Lung (tissue), 12 donors: ENCODE data around the gene TFCP2L1. TPM values are rescaled to one million over a fixed set of nuclear protein-coding genes. Genes with fewer than 3 reads are reported as not detected.

Experiments used
- ATAC-seq: fragments of 200-7000 bp; cut with Tn5 transposase; one replicate; pipeline ENCODE4 v1.9.1; 2020; ENCODE audit warnings: moderate number of reproducible peaks; ENCODE audit not compliant: insufficient read depth, low FRiP score
- DNase-seq, 3 donors: peaks; one replicate each; pipeline ENCODE4 v3.0.0-alpha.2; 2013 to 2017
- H3K27ac ChIP-seq, 2 donors: one replicate each; pipeline ENCODE4 v1.5.1; 2013; ENCODE audit warnings: mild to moderate bottlenecking in 2 of 2, moderate library complexity in 2 of 2, control low read depth in 1 of 2, inconsistent platforms in 1 of 2, low read depth in 1 of 2, low read length in 1 of 2
- H3K27me3 ChIP-seq, 3 donors: one replicate each; pipeline ENCODE4 v1.5.1; 2013; ENCODE audit warnings: low read length in 2 of 3; ENCODE audit not compliant: control insufficient read depth in 3 of 3, insufficient read depth in 3 of 3
- H3K36me3 ChIP-seq, 4 donors: one replicate each; pipeline ENCODE4 v1.5.1; 2013; ENCODE audit warnings: low read length in 4 of 4, mild to moderate bottlenecking in 1 of 4, moderate library complexity in 1 of 4; ENCODE audit not compliant: control insufficient read depth in 4 of 4, insufficient read depth in 4 of 4
- H3K4me1 ChIP-seq, 5 donors: one replicate each; pipeline ENCODE4 v1.5.1; 2013; ENCODE audit warnings: low read length in 5 of 5, mild to moderate bottlenecking in 2 of 5, moderate library complexity in 1 of 5; ENCODE audit not compliant: control insufficient read depth in 5 of 5, insufficient read depth in 5 of 5
- H3K4me3 ChIP-seq: one replicate; pipeline ENCODE4 v1.5.1; 2013; ENCODE audit warnings: mild to moderate bottlenecking, control low read depth, moderate library complexity
- H3K9ac ChIP-seq, 2 donors: one replicate each; pipeline ENCODE4 v1.5.1; 2013; ENCODE audit warnings: low read length in 2 of 2, control low read depth in 1 of 2; ENCODE audit not compliant: insufficient read depth in 1 of 2
- H3K9me3 ChIP-seq, 4 donors: one replicate each; pipeline ENCODE4 v1.5.1; 2013; ENCODE audit warnings: low read length in 3 of 4, mild to moderate bottlenecking in 1 of 4, moderate library complexity in 1 of 4; ENCODE audit not compliant: control insufficient read depth in 4 of 4, insufficient read depth in 3 of 4
- CTCF ChIP-seq: IDR thresholded peaks from 2 replicates; pipeline ENCODE4 v1.5.1; 2012; ENCODE audit warnings: mild to moderate bottlenecking; ENCODE audit errors: control extremely low read depth, extremely low read depth
- WGBS, 2 donors: extraction: QIAGEN DNeasy Blood & Tissue Kit; methylation state at CpG; one replicate each; pipeline ENCODE4 v1.1.7; 2013; 5-methylcytosine and 5-hydroxymethylcytosine counted together
- polyA plus RNA-seq, 2 donors: library from polyadenylated mRNA; stranded (reverse); fragments of 200-250 nt; gene quantifications; one replicate each; pipeline ENCODE4 v1.2.1, GENCODE V29; 2013
- total RNA-seq, 2 donors: library from RNA; depleted of rRNA in 1 of 2; stranded (reverse); fragments of >200 nt in 1 of 2; gene quantifications; one replicate each; pipeline ENCODE4 v1.2.1, GENCODE V29; 2014 to 2021
- donor health status: control.
- donor health status: control.
- donor health status: Bipolar disorder and iron deficiency.
- donor health status: healthy.
- donor health status: DM: yes; HTN: yes; CAD: no.

The TFCP2L1 gene
- total and polyA plus RNA-seq, 4 donors = 2.8 to 36.1 (median 6.7) TPM

- H3K27ac ChIP-seq = no peak overlapping the region
- WGBS, 2 donors = 92 to 98% methylated on average over 15 of the region's 15 CpGs
- no peaks in the 10 kb centered on the region for H3K4me1 ChIP-seq
These were observed 45.5 kb downstream of the TFCP2L1 start for GRCh38 chr2:121239471-121239870.

GRCh38 chr2:121238828-121239227, 46.2 kb downstream of the TFCP2L1 start:
- WGBS, 2 donors = 81 to 91% methylated on average over 4 of the region's 4 CpGs

More at GRCh38 chr2:121239471-121239870, 45.5 kb downstream of the TFCP2L1 start:
- H3K27me3 ChIP-seq = peaks cover 0 to 4% (median 0%) of the 10 kb centered on the region in 3 donors
- no peak for TF ChIP-seq CTCF
- ATAC-seq (no peak), DNase-seq (no peak)
- H3K36me3 ChIP-seq = peaks cover 0 to 6% (median 0%) of the 10 kb centered on the region in 4 donors
- H3K9me3 ChIP-seq = no peaks in the 10 kb centered on the region
- H3K4me3 ChIP-seq = no peak overlapping the region
- no peak overlapping the region for H3K9ac ChIP-seq

GRCh38 chr2:121237980-121238665, 46.9 kb downstream of the TFCP2L1 start:
- TF ChIP-seq CTCF = no peak
- Histone ChIP-seq H3K4me1 (no peaks in the 10 kb centered on the region), H3K4me3 (no peak overlapping the region), H3K9ac (no peak overlapping the region), H3K36me3 (peaks cover 0 to 10% (median 0%) of the 10 kb centered on the region in 4 donors), H3K9me3 (no peaks in the 10 kb centered on the region), H3K27me3 (peaks cover 0 to 4% (median 0%) of the 10 kb centered on the region in 3 donors), H3K27ac (no peak overlapping the region)
- 91 to 95% methylated on average over 16 of the region's 16 CpGs for WGBS, 2 donors
- DNase-seq (no peak), ATAC-seq (no peak)

More at GRCh38 chr2:121238828-121239227, 46.2 kb downstream of the TFCP2L1 start:
- Histone ChIP-seq H3K27me3 (peaks cover 0 to 4% (median 0%) of the 10 kb centered on the region in 3 donors), H3K36me3 (peaks cover 0 to 6% (median 0%) of the 10 kb centered on the region in 4 donors), H3K9me3 (no peaks in the 10 kb centered on the region), H3K4me3 (no peak overlapping the region), H3K9ac (no peak overlapping the region), H3K4me1 (no peaks in the 10 kb centered on the region), H3K27ac (no peak overlapping the region)
- no peak for DNase-seq
- no peak for TF ChIP-seq CTCF
- no peak for ATAC-seq
